ENCODE results near the gene CFAP73. TPM values are rescaled to one million over a fixed set of nuclear protein-coding genes. Genes with fewer than 3 reads are reported as not detected.
A peak's percentile ranks its signal among the peaks of the same experiment; 100 is the strongest.

The CFAP73 gene
- total RNA-seq, 2 donors from 2014 or later, result not detected

DNA sequence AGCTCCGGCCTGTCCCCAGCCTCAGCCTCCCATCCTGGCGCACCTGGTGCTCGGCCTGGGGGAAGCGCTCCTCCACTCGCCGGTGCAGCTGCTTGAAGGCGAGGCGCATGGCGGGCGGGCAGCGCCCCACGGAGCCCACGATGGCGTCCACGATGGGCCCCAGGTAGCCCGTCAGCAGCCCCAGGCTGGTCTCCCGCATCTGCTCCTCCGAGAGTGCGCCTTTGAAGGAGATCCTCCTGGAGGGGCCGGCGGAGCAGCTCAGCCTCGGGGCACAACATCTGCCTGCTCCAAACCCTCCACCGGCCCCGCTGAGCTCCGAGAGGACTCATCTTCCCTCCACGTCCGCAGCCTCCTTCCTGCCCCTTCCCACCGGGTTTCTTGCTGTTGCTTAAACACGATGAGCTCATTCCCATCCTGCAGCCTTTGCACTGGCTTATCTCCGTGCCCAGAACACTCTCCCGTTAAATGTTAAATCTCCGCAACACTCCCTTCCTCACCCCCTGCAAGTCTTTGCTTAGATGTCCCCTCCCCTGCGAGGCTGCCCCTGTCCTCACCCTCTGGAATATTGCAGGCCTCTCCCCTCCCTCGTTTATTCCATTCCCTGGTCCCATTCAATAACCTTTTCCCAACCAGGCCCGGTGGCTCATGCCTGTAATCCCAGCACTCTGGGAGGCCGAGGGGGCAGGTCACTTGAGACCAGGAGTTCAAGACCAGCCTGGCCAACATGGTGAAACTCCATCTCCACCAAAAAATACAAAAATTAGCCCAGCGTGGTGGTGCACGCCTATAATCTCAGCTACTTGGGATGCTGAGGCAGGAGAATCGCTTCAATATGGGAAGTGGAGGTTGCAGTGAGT lies 37.3 kb upstream of the CFAP73 start:
- Mint-ChIP-seq H3K9me3 (no peaks in the 10 kb centered on the region), H3K27me3 (ENCODE audit: insufficient read depth) (no peaks in the 10 kb centered on the region), H3K4me1 (peaks cover 13% of the 10 kb centered on the region), H3K27ac (no peak overlapping the region), H3K36me3 (ENCODE audit: low read depth) (no peaks in the 10 kb centered on the region), H3K4me3 (no peak overlapping the region)
- no peaks in the 10 kb centered on the region for H3K27me3 ChIP-seq (ENCODE audit: control insufficient read depth, insufficient read depth, low read length, poor library complexity, severe bottlenecking)
- peaks cover 7% of the 10 kb centered on the region for H3K4me1 ChIP-seq (ENCODE audit: control insufficient read depth, insufficient read depth, low read length)
- no peak overlapping the region for H3K27ac ChIP-seq (ENCODE audit: low read depth, low read length)
- TF ChIP-seq, protein P1, sequence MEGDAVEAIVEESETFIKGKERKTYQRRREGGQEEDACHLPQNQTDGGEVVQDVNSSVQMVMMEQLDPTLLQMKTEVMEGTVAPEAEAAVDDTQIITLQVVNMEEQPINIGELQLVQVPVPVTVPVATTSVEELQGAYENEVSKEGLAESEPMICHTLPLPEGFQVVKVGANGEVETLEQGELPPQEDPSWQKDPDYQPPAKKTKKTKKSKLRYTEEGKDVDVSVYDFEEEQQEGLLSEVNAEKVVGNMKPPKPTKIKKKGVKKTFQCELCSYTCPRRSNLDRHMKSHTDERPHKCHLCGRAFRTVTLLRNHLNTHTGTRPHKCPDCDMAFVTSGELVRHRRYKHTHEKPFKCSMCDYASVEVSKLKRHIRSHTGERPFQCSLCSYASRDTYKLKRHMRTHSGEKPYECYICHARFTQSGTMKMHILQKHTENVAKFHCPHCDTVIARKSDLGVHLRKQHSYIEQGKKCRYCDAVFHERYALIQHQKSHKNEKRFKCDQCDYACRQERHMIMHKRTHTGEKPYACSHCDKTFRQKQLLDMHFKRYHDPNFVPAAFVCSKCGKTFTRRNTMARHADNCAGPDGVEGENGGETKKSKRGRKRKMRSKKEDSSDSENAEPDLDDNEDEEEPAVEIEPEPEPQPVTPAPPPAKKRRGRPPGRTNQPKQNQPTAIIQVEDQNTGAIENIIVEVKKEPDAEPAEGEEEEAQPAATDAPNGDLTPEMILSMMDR (conservative IDR thresholded peaks at IDR 0.05), result no peak
- no peaks in the 10 kb centered on the region for H3K36me3 ChIP-seq (ENCODE audit: control insufficient read depth, insufficient read depth, low read length)
- H3K9me3 ChIP-seq (ENCODE audit: control insufficient read depth, low read length), result no peaks in the 10 kb centered on the region
- no peak overlapping the region for H3K9ac ChIP-seq (ENCODE audit: extremely low read depth, low read length, poor library complexity, severe bottlenecking)
- peak; percentile 65 for DNase-seq
- H3K4me3 ChIP-seq (ENCODE audit: low read length), result no peak overlapping the region
- WGBS, 2 experiments (ENCODE audit: insufficient coverage in 1 of 2, insufficient read length in 1 of 2), result 84 to 85% methylated on average over 27 to 39 of the region's 39 CpGs

DNA sequence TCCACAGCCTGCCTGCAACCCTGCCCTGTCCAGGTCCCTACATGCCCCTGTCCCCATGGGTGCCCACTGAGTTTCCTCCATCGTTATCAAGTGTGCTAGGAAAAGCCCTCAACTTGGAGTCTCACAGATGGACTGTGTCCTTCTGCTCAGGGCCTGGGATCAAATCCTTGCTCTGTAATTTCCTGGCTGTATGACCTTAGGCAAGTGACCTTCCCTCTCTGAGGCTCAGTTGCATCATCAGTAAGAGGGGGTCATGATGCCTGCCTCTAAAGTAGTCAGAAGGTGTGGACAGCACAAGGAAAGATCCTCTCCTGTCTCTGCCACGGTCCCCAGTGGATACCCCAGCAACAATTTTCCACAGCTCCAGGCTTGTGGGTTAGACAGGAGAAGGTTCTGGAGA lies 36.1 kb upstream of the CFAP73 start:
- no peak overlapping the region for H3K4me3 ChIP-seq (ENCODE audit: low read length)
- H3K9me3 ChIP-seq (ENCODE audit: control insufficient read depth, low read length), result no peaks in the 10 kb centered on the region
- no peak for DNase-seq
- no peak overlapping the region for H3K27ac Mint-ChIP-seq
- H3K36me3 Mint-ChIP-seq (ENCODE audit: low read depth), result no peaks in the 10 kb centered on the region
- no peaks in the 10 kb centered on the region for H3K9me3 Mint-ChIP-seq
- no peaks in the 10 kb centered on the region for H3K36me3 ChIP-seq (ENCODE audit: control insufficient read depth, insufficient read depth, low read length)
- WGBS, 2 experiments (ENCODE audit: insufficient coverage in 1 of 2, insufficient read length in 1 of 2), result 64 to 95% methylated on average over 2 of the region's 2 CpGs
- H3K9ac ChIP-seq (ENCODE audit: extremely low read depth, low read length, poor library complexity, severe bottlenecking), result no peak overlapping the region
- H3K27me3 ChIP-seq (ENCODE audit: control insufficient read depth, insufficient read depth, low read length, poor library complexity, severe bottlenecking), result no peaks in the 10 kb centered on the region
- peaks cover 7% of the 10 kb centered on the region for H3K4me1 ChIP-seq (ENCODE audit: control insufficient read depth, insufficient read depth, low read length)
- H3K4me1 Mint-ChIP-seq, result peaks cover 13% of the 10 kb centered on the region
- TF ChIP-seq, protein P1 (conservative IDR thresholded peaks at IDR 0.05), result no peak
- H3K4me3 Mint-ChIP-seq, result no peak overlapping the region
- H3K27me3 Mint-ChIP-seq (ENCODE audit: insufficient read depth), result no peaks in the 10 kb centered on the region
- H3K27ac ChIP-seq (ENCODE audit: low read depth, low read length), result no peak overlapping the region

DNA sequence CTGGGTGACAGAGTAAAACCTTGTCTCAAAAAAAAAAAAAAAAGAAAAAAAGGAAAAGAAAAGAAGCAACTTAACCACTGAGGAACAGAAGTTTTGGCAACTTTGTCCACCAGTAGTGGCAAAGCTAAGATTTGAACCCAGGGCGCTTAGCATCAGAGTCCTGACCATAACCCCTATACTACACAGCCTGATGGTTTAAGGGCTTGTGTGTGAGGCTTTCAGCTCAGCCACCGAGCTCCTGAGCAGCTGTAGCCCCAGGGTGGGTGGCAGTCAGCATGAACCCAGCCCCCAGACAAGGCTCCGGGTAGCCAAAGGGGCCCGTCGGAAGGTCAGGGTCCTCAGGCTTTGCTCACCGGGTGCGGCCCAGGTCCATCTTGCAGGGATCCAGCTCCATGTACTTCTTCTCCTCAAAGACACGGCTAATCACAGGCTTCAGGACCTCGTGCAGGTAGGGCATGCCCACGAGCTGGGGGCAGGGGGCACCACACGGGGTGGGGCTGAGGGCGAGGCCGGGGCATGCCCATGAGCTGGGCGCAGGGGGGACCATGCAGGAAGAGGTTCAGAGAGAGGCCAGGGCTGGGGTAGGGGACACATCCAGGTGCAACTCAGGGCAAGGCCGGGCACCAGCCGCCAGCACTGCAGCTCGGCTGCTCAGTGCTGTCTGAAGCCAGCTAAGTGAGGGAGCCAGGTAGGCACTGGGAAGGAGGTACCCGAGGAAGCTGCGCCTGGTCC lies 34.9 kb upstream of the CFAP73 start:
- Mint-ChIP-seq H3K36me3 (ENCODE audit: low read depth) (no peaks in the 10 kb centered on the region), H3K4me1 (peaks cover 10% of the 10 kb centered on the region), H3K27ac (no peak overlapping the region), H3K9me3 (no peaks in the 10 kb centered on the region), H3K27me3 (ENCODE audit: insufficient read depth) (no peaks in the 10 kb centered on the region), H3K4me3 (no peak overlapping the region)
- TF ChIP-seq, protein P1 (conservative IDR thresholded peaks at IDR 0.05), result no peak
- Histone ChIP-seq H3K9ac (ENCODE audit: extremely low read depth, low read length, poor library complexity, severe bottlenecking) (no peak overlapping the region), H3K4me3 (ENCODE audit: low read length) (no peak overlapping the region), H3K9me3 (ENCODE audit: control insufficient read depth, low read length) (no peaks in the 10 kb centered on the region), H3K27ac (ENCODE audit: low read depth, low read length) (no peak overlapping the region), H3K36me3 (ENCODE audit: control insufficient read depth, insufficient read depth, low read length) (no peaks in the 10 kb centered on the region), H3K27me3 (ENCODE audit: control insufficient read depth, insufficient read depth, low read length, poor library complexity, severe bottlenecking) (no peaks in the 10 kb centered on the region), H3K4me1 (ENCODE audit: control insufficient read depth, insufficient read depth, low read length) (peaks cover 7% of the 10 kb centered on the region)
- WGBS, 2 experiments (ENCODE audit: insufficient coverage in 1 of 2, insufficient read length in 1 of 2), result 90 to 94% methylated on average over 6 to 18 of the region's 19 CpGs
- no peak for DNase-seq

All from endodermal cell (in vitro differentiated cells).